Right lobe of liver (tissue), 4 donors: ENCODE results near the gene ATP4A.

Experiments
- POLR2A ChIP-seq: fragments of 450-650 bp; IDR thresholded peaks from one replicate; pipeline ENCODE4 v1.6.1; 2017; ENCODE audit warnings: antibody characterized with exemption, mild to moderate bottlenecking
- TF ChIP-seq, protein P1 (sequence below), 4 donors: fragments of 200-600 bp in 3 of 4; fragments of 450-650 bp in 1 of 4; IDR thresholded peaks; one replicate each; pipeline versions ENCODE4 v1.5.1 to v1.8.0; 2016 to 2022; ENCODE audit warnings: antibody characterized with exemption in 4 of 4, mild to moderate bottlenecking in 2 of 4
- donor health status: DM: no; HTN: no; CAD: no.
- donor health status: DM: no; HTN: no; CAD: no.
- donor health status: DM: no; HTN: yes; CAD: no.

DNA sequence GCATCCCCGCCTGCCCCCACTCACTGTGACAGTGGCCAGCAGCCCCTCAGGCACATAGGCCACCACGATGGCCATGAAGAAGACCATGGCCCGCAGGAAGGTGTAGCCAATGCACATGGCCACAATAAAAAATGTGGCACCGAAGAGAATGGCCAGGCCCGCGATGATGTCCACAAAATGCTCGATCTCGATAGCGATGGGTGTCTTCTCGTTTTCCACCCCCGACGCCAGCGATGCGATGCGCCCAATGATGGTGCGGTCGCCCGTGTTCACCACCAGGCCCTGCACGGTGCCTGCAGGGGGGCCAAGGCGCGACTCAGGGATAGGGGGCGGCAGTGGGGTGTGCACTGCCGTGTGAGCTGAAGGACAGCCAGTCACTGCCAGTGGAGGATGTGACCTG lies 3.7 kb downstream of the ATP4A start:
- TF ChIP-seq, protein P1, sequence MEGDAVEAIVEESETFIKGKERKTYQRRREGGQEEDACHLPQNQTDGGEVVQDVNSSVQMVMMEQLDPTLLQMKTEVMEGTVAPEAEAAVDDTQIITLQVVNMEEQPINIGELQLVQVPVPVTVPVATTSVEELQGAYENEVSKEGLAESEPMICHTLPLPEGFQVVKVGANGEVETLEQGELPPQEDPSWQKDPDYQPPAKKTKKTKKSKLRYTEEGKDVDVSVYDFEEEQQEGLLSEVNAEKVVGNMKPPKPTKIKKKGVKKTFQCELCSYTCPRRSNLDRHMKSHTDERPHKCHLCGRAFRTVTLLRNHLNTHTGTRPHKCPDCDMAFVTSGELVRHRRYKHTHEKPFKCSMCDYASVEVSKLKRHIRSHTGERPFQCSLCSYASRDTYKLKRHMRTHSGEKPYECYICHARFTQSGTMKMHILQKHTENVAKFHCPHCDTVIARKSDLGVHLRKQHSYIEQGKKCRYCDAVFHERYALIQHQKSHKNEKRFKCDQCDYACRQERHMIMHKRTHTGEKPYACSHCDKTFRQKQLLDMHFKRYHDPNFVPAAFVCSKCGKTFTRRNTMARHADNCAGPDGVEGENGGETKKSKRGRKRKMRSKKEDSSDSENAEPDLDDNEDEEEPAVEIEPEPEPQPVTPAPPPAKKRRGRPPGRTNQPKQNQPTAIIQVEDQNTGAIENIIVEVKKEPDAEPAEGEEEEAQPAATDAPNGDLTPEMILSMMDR (IDR thresholded peaks at IDR 0.05) = no peak
- no peak for TF ChIP-seq POLR2A
